ENCODE results near the gene SLC1A2. TPM values are rescaled to one million over a fixed set of nuclear protein-coding genes. Genes with fewer than 3 reads are reported as not detected.

The SLC1A2 gene
- total and polyA plus RNA-seq, 2 experiments from 2014 or later = 0.70 to 2.8 TPM

GRCh38 chr11:35257281-35257680, 162.1 kb downstream of the SLC1A2 start (continued):
- TF ChIP-seq ETS1 (IDR thresholded peaks at IDR 0.05) (no peak), ZNF331 (CRISPR knock-in tag; IDR thresholded peaks at IDR 0.05; ENCODE audit: low read depth) (no peak), EZH2 (IDR thresholded peaks at IDR 0.05; ENCODE audit: low read depth, unreplicated experiment) (no peak), EZH2phosphoT487 (IDR thresholded peaks at IDR 0.05; ENCODE audit: unreplicated experiment) (no peak)

- H2AFZ ChIP-seq = no peak overlapping the region
- no peaks in the 10 kb centered on the region for H3K4me1 ChIP-seq (ENCODE audit: insufficient read depth)
- H3K36me3 ChIP-seq (ENCODE audit: insufficient read depth) = no peaks in the 10 kb centered on the region
- DNase-seq (ENCODE audit: low spot score) (no peak), ATAC-seq (no peak)
- H3K9me2 ChIP-seq (ENCODE audit: insufficient read depth) = peaks cover 6% of the 10 kb centered on the region; the same call in 1 of the 2 replicates
- no peaks in the 10 kb centered on the region for H3F3A ChIP-seq (replicated peaks; ENCODE audit: low read depth)
- no peak overlapping the region for H3K4me2 ChIP-seq
- TF ChIP-seq EZH2 (IDR thresholded peaks at IDR 0.05; ENCODE audit: low read depth, unreplicated experiment) = no peak
- TF ChIP-seq ZNF331 (CRISPR knock-in tag; IDR thresholded peaks at IDR 0.05; ENCODE audit: low read depth) = no peak
- TF ChIP-seq NANOG (IDR thresholded peaks at IDR 0.05; ENCODE audit: borderline replicate concordance) = no peak
- TF ChIP-seq JUNB (IDR thresholded peaks at IDR 0.05; ENCODE audit: unreplicated experiment) = no peak
- TF ChIP-seq EZH2phosphoT487 (IDR thresholded peaks at IDR 0.05; ENCODE audit: unreplicated experiment) = no peak
- H3K36me3 Mint-ChIP-seq (ENCODE audit: low read depth) = no peaks in the 10 kb centered on the region
- H3K27ac Mint-ChIP-seq = no peak overlapping the region
- H3K4me3 ChIP-seq = no peak overlapping the region
- H3K79me2 ChIP-seq (replicated peaks; ENCODE audit: insufficient read depth) = no peaks in the 10 kb centered on the region
- no peaks in the 10 kb centered on the region for H3K27me3 ChIP-seq (ENCODE audit: insufficient read depth)
- no peak overlapping the region for H3K4me3 Mint-ChIP-seq
- H4K20me1 ChIP-seq (replicated peaks; ENCODE audit: insufficient read depth) = no peaks in the 10 kb centered on the region
- H3K4me1 Mint-ChIP-seq = no peaks in the 10 kb centered on the region
- H3K27me3 Mint-ChIP-seq (ENCODE audit: insufficient read depth, low read depth, poor library complexity) = no peaks in the 10 kb centered on the region
- no peaks in the 10 kb centered on the region for H3K9me3 Mint-ChIP-seq
- no peak overlapping the region for H3K27ac ChIP-seq (ENCODE audit: low read depth)
Observed at GRCh38 chr11:35256296-35256695, 163.1 kb downstream of the SLC1A2 start.

GRCh38 chr11:35255514-35255913, 163.8 kb downstream of the SLC1A2 start:
- H3K27me3 Mint-ChIP-seq (ENCODE audit: insufficient read depth, low read depth, poor library complexity) = no peaks in the 10 kb centered on the region
- Histone ChIP-seq H3K27ac (ENCODE audit: low read depth) (no peak overlapping the region), H3K9me2 (ENCODE audit: insufficient read depth) (peaks cover 6% of the 10 kb centered on the region; the same call in 1 of the 2 replicates), H2AFZ (no peak overlapping the region), H3F3A (replicated peaks; ENCODE audit: low read depth) (no peaks in the 10 kb centered on the region), H3K4me3 (no peak overlapping the region), H3K27me3 (ENCODE audit: insufficient read depth) (no peaks in the 10 kb centered on the region), H3K36me3 (ENCODE audit: insufficient read depth) (no peaks in the 10 kb centered on the region), H3K4me2 (no peak overlapping the region), H3K4me1 (ENCODE audit: insufficient read depth) (no peaks in the 10 kb centered on the region), H4K20me1 (replicated peaks; ENCODE audit: insufficient read depth) (no peaks in the 10 kb centered on the region), H3K79me2 (replicated peaks; ENCODE audit: insufficient read depth) (no peaks in the 10 kb centered on the region)
- no peak for ATAC-seq
- H3K4me1 Mint-ChIP-seq = no peaks in the 10 kb centered on the region
- no peaks in the 10 kb centered on the region for H3K36me3 Mint-ChIP-seq (ENCODE audit: low read depth)
- no peak overlapping the region for H3K27ac Mint-ChIP-seq
- DNase-seq (ENCODE audit: low spot score) = no peak
- H3K4me3 Mint-ChIP-seq = no peak overlapping the region
- H3K9me3 Mint-ChIP-seq = no peaks in the 10 kb centered on the region
- TF ChIP-seq JUNB (IDR thresholded peaks at IDR 0.05; ENCODE audit: unreplicated experiment) (no peak), REST (IDR thresholded peaks at IDR 0.05; ENCODE audit: unreplicated experiment) (no peak), CTCF (conservative IDR thresholded peaks at IDR 0.05; ENCODE audit: low read depth in 2 of 2) (no peak), ETS1 (IDR thresholded peaks at IDR 0.05) (no peak)

All from GM23338 (cell line).